Activated B cell treated with CpG ODN at 0.5 μM for 24 hours (primary cell): ENCODE data around the gene ANKRD13B. TPM values are rescaled to one million over a fixed set of nuclear protein-coding genes. Genes with fewer than 3 reads are reported as not detected.

Experiments
- ATAC-seq: fragments of 200-7000 bp; cut with Tn5 transposase; one replicate; pipeline ENCODE4 v1.10.0; 2021; ENCODE audit warnings: low read depth, mild to moderate bottlenecking, moderate library complexity
- CTCF ChIA-PET: fragments of 350-600 bp; sonication (Branson Sonifier 250); formaldehyde crosslinking; loops from one replicate; lab custom pipeline; 2021; ENCODE audit warnings: antibody characterized with exemption; lab: Charles Lee
- POLR2A ChIA-PET: fragments of 350-600 bp; sonication (Branson Sonifier 250); formaldehyde crosslinking; loops from one replicate; lab custom pipeline; 2021; ENCODE audit warnings: antibody characterized with exemption; lab: Charles Lee
- DNase-seq: peaks from one replicate; pipeline ENCODE4 v3.0.0; 2022
- H3K27ac Mint-ChIP-seq: one replicate; pipeline ENCODE4 v1.8.0; 2020; ENCODE audit warnings: mixed read lengths
- H3K27me3 Mint-ChIP-seq: one replicate; pipeline ENCODE4 v1.8.0; 2021; ENCODE audit warnings: mixed read lengths
- H3K36me3 Mint-ChIP-seq: one replicate; pipeline ENCODE4 v1.8.0; 2021; ENCODE audit warnings: low read depth, mixed read lengths
- H3K4me1 Mint-ChIP-seq: one replicate; pipeline ENCODE4 v1.8.0; 2021; ENCODE audit warnings: mixed read lengths
- H3K4me3 Mint-ChIP-seq: one replicate; pipeline ENCODE4 v1.8.0; 2020; ENCODE audit warnings: mild to moderate bottlenecking, mixed read lengths
- H3K9me3 Mint-ChIP-seq: one replicate; pipeline ENCODE4 v1.8.0; 2020; ENCODE audit warnings: mixed read lengths
- CTCF ChIP-seq: fragments of 200-600 bp; IDR thresholded peaks from one replicate; pipeline ENCODE4 v1.8.0; 2022; ENCODE audit warnings: antibody characterized with exemption, mild to moderate bottlenecking
- intact Hi-C: fragments of 100-400 bp; cut with micrococcal nuclease; formaldehyde crosslinking; loops from one replicate; pipeline ENCODE4 v1.15.1; 2024
- total RNA-seq: library from RNA; stranded (reverse); gene quantifications from 2 replicates; pipeline ENCODE4 v1.2.3, GENCODE V29; 2022

Gene ANKRD13B
- total RNA-seq, result 3.5 and 5.2 TPM in 2 replicates

- POLR2A ChIA-PET, result interaction anchor here (0.6 to 3.4 kb wide), 6 partner anchors 12 to 203 kb away, joined by 3 to 32 read pairs (median 4); partner anchors contain the start of gene TAOK1
- peaks cover 3% of the 10 kb centered on the region for H3K36me3 Mint-ChIP-seq
- H3K27me3 Mint-ChIP-seq, result no peaks in the 10 kb centered on the region
- no peak for ATAC-seq
- peaks cover 45% of the 10 kb centered on the region for H3K4me1 Mint-ChIP-seq
- H3K9me3 Mint-ChIP-seq, result no peaks in the 10 kb centered on the region
- H3K4me3 Mint-ChIP-seq, result peak within 1 kb of the TSS; percentile 83
- CTCF ChIA-PET, result interaction anchor here (1.0 to 4.3 kb wide), 12 partner anchors 9 to 338 kb away, joined by 3 to 70 read pairs (median 8); partner anchors contain the start of genes SSH2 and TP53I13
- H3K27ac Mint-ChIP-seq, result no peak within 1 kb of the TSS
- no peak for DNase-seq
- intact Hi-C loops, result loop anchor here (10.0 kb wide), 1 partner anchor 638 kb away; the partner anchor contains the start of gene PHF12
- TF ChIP-seq CTCF, result no peak
Measured at GRCh38 chr17:29592850-29593551, at the start of gene ANKRD13B. ANKRD13B (plus strand) TSS chr17:29593132; CDS start chr17:29593622, 490 bp downstream.

GRCh38 chr17:29544066-29544465 lies 48.9 kb upstream of the ANKRD13B start:
- DNase-seq (no peak), ATAC-seq (no peak)
- no peaks in the 10 kb centered on the region for H3K9me3 Mint-ChIP-seq
- TF ChIP-seq CTCF, result no peak
- no peaks in the 10 kb centered on the region for H3K27me3 Mint-ChIP-seq
- H3K27ac Mint-ChIP-seq, result no peak overlapping the region
- H3K36me3 Mint-ChIP-seq, result peaks cover 40% of the 10 kb centered on the region
- POLR2A ChIA-PET, result no interaction called here
- no peak overlapping the region for H3K4me3 Mint-ChIP-seq
- H3K4me1 Mint-ChIP-seq, result no peaks in the 10 kb centered on the region
- intact Hi-C loops, result no loop called here
- CTCF ChIA-PET, result no interaction called here

- H3K9me3 Mint-ChIP-seq, result no peaks in the 10 kb centered on the region
- peaks cover 29% of the 10 kb centered on the region for H3K36me3 Mint-ChIP-seq
- ChIA-PET POLR2A (no interaction called here), CTCF (no interaction called here)
- ATAC-seq (no peak), DNase-seq (no peak)
- H3K4me3 Mint-ChIP-seq, result no peak overlapping the region
- H3K27ac Mint-ChIP-seq, result no peak overlapping the region
- H3K27me3 Mint-ChIP-seq, result no peaks in the 10 kb centered on the region
- no peaks in the 10 kb centered on the region for H3K4me1 Mint-ChIP-seq
- intact Hi-C loops, result no loop called here
- no peak for TF ChIP-seq CTCF
Measured at GRCh38 chr17:29546085-29546484, 46.8 kb upstream of the ANKRD13B start.

DNA sequence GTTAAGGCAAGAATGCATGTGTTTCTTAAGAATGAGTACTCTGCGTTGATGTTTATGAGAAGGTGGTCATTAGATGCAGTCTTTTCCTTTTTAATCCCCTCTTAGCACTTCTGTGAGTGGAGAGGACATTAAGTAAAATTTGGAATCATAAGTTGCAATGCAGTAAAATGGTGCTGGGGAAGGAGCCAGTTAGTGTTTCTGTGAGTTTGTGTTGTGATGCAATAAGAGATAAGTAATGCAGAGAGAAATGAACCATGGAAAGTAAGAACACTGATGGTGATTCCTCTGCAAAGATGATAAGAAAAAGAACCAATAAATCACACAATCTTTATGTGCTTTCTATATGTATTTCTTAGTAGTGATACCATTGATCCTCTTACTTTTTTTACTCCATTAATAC lies 46.1 kb upstream of the ANKRD13B start:
- no peak for TF ChIP-seq CTCF
- Mint-ChIP-seq H3K4me1 (no peaks in the 10 kb centered on the region), H3K9me3 (no peaks in the 10 kb centered on the region), H3K27me3 (no peaks in the 10 kb centered on the region), H3K4me3 (no peak overlapping the region), H3K36me3 (peaks cover 28% of the 10 kb centered on the region), H3K27ac (no peak overlapping the region)
- intact Hi-C loops, result no loop called here
- CTCF ChIA-PET, result interaction anchor here (1.1 kb wide), 1 partner anchor 10 kb away, joined by 5 read pairs; no protein-coding TSS in a partner anchor
- ATAC-seq (no peak), DNase-seq (no peak)
- POLR2A ChIA-PET, result no interaction called here

DNA sequence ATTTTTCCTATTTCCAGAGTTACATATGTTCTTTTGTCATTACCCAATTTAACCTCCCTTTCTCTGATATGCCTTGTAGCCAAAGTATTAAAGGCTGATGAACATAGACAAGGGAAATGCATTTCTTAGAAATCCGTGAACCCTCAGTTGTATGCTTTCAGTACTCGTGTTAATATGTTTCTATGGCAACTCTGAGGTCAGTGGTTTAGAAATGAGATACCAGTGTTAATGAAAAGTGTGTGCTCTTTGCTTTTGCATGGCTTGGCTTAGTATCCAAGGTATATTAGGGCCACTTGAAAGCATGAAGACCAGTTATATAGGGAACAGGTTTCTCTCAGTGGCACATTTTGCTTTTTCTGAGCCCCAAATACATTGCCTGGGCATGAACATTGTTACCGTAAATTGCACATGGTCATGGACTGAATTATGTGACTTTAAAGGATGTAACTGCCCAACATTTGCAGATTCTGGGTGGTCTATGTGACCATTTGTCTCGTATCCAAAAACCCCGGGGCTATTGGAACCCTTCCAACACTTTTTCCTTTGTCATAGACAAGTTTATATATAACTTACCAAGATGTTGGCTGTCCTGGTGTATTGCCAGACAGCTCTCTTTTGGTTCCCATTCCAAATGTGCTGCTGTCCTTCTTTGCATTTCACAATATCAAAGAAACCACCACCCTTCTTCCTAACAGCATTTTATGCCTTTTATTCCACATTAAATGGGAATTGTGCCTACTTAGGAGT lies 43.6 kb upstream of the ANKRD13B start:
- H3K4me3 Mint-ChIP-seq, result no peak overlapping the region
- POLR2A ChIA-PET, result interaction anchor here (0.6 kb wide), 1 partner anchor 257 kb away, joined by 5 read pairs; no protein-coding TSS in a partner anchor
- no peak for DNase-seq

More for the DNA sequence above, 43.6 kb upstream of the ANKRD13B start:
- CTCF ChIA-PET, result interaction anchor here (1.9 kb wide), 1 partner anchor 180 kb away, joined by 5 read pairs; no protein-coding TSS in a partner anchor
- Mint-ChIP-seq H3K27ac (no peak overlapping the region), H3K36me3 (peaks cover 5% of the 10 kb centered on the region), H3K4me1 (no peaks in the 10 kb centered on the region), H3K9me3 (no peaks in the 10 kb centered on the region), H3K27me3 (no peaks in the 10 kb centered on the region)
- TF ChIP-seq CTCF, result no peak
- intact Hi-C loops, result no loop called here
- no peak for ATAC-seq
